NCI-H146 (cell line): ENCODE results near the gene RBM4B.

ENCODE experiments used
- DNase-seq: peaks from one replicate; lab custom pipeline; 2025; lab: John Stamatoyannopoulos, UW

The RBM4B gene

GRCh38 chr11:66686801-66687750 is 9.4 kb upstream of the RBM4B start:
- DNase-seq = no peak

DNA sequence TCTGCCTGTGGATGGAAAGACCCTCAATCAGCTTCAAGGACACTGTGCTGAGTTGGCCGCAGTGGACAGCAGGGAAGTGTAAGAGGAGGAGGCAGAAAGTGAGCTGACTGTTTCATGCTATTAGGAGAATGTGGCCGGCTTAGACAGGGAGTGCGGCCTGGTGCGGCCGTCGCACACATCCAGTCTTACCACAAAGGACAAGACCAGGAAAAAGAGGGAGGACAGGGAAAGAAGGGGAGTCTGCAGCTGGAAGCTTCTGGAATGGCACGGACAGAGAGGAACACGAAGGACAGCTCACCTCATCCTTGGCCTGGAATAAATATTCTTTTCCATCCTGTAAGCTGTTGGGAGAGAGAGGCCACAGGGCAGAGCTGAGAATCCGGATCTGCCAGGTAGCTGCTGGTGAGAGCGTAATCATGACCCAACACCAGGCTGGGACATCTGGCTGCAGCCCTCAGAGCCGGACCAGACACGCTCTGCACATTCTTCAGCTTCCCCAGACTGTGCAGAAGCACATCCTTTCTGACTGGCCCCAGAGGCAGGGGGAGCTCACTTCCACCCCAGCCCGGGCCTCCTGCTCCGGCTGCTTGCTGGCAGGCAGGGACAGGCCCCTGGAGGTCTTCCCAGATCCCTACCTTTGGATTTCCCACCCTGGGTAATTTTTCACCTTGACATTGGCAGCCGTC is 8.6 kb upstream of the RBM4B start:
- DNase-seq = no peak

DNA sequence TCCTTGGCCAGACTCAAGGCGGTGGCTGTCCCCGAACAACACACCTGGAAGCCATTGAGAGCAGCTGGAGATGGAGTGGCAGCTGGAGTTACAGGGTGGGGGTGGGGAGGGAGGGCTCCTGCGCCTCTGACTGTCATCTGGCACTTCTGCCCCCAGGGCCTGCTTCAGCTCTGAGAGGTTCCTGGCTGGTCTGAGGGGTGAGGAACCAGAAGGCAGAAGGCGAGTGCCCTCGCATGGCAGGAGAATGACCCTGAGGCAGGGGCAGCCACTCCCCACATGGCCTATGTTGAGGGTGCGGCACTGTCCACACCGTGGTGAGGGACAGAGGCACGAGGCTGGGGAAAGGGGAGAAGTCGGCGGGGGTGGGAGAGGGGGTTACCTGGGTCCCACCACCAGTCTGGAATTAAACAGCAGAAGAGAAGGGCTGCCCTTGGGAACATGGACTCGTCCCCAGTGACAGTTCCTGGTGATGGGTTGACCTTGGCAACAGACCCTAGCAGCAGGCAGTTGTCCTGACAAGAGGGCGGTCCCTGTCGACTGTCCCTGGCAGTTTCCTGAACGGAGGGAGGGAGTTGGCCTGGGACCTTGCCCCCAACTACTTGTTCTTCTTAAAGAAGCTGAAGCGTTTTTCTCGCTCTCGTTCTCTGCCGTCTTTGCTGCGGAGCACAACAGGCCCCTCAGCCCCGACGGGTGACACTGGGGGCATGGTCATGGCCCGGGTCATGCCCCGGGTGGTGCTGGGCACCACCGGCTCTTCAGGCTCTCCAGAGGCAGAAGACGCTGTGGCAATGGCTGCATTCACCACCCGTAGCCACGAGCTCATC is 7.8 kb upstream of the RBM4B start:
- DNase-seq = no peak

DNA sequence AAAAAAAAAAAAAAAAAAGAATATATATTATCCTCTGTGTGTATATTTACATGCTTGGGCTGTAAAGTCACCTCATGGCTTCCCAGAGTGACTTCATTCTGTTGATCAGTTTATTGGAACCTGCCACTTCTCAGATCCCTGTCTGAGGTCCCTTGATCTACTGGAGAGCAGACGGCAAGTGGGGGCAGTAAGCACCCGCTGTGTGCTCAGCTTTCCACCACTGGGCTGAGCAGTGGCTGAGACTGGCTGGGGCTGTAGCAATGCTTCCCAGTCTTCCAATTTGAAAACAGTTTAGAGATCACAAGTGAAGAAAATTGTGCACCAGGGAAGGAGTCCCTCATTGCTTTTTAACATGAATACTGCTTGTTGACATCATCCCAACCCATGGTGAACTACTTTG is 6.9 kb upstream of the RBM4B start:
- DNase-seq = no peak

GRCh38 chr11:66683877-66684276 is 6.2 kb upstream of the RBM4B start:
- no peak for DNase-seq

GRCh38 chr11:66680966-66681645 is 3.4 kb upstream of the RBM4B start:
- no peak for DNase-seq

GRCh38 chr11:66676931-66677598 is 622 bp downstream of the RBM4B start:
- no peak for DNase-seq

DNA sequence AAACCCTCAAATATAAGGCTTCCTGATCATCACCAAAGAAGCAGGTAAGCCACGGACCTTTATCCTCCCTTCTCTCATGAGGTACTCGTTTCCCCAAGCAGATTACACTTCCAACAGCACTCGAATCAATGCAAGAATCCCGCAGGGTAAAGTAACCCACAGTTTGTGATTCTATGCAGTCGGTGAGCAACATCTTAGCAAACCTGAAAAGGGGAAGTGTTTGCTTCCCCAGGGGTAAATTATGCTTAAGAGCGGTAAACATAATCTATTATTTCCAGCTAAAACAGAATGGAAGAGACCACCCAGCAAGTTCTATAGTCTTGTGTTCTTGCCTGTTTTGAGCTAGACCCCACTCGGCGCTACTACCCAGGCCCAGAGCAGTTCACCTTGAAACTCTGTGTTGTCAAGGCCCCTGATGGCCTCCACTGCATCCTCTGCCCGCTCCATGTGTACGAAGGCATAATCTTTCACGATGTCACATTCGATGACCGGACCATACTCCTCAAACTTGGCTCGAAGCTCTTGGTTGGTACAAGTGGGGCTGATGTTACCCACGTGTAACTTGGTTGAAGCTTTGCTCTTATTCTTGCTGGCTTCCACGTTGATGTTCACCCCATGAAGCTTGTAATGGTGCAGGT is 1.3 kb downstream of the RBM4B start:
- DNase-seq = no peak

DNA sequence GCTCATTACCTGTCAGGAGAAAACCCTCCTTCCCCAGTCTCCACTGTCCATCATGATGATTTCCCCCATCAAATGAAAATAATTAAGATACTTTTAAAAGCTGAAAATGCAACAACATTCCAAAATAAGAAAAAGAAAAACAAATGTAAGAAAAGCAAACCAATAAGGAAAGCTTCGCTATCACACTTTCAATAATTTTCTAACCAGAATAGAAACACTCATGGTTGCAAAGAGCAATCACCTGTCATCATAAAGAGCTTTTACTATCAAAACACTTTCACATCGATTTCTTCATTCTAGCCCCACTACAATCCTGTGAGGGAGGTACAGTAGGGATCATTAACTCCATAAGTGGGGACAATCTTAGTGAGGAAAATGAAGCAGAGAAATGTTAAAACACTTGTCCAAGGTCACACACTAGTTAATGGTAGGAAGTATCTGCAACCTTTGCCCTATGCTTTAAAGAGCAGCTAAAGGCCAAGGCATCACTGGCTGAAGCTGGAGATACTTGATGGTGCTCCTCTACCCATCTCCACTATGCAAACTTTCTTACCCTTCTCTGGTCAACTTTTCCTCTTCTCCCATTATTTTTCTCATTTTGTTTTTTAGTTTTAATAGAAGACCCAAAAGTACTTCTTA is 2.6 kb downstream of the RBM4B start:
- no peak for DNase-seq

DNA sequence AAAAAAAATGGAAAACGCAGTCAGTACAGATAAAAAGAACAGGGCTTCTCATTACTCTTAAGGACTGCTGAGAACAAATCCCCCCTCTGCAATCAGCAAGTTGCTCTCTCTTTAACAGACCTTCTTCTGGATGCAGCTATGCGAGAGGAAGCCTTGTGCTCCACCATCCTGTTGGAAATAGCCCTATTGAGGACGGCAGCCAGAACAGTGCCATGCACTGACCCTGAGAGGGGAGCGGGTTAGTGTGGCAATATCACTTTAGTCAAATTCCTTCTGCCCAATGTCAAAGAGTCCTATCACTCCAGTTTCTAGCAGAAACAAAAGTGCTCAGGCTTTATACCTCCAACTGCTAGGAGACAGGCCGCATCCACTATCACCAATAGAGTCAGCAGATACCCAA is 6.9 kb downstream of the RBM4B start:
- DNase-seq = no peak

DNA sequence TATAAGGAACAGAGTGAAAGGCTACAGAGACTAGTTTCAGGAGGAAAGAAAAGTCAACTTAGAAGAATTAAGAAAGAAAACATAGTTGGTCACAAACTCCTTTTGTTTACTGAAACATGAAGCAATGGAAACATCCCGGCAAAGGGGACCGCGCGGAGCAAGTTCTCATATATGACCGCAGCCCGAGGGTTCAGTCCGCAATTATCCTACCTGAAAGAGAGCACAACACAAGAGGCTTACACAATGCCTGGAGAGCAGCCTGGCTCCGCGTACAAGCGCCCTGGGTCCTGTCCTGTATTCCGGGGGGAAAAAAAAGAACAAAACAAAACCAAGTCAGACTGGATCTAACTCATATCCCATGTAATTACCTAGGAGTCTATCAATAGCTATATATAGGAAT is 12.3 kb downstream of the RBM4B start:
- no peak for DNase-seq

DNA sequence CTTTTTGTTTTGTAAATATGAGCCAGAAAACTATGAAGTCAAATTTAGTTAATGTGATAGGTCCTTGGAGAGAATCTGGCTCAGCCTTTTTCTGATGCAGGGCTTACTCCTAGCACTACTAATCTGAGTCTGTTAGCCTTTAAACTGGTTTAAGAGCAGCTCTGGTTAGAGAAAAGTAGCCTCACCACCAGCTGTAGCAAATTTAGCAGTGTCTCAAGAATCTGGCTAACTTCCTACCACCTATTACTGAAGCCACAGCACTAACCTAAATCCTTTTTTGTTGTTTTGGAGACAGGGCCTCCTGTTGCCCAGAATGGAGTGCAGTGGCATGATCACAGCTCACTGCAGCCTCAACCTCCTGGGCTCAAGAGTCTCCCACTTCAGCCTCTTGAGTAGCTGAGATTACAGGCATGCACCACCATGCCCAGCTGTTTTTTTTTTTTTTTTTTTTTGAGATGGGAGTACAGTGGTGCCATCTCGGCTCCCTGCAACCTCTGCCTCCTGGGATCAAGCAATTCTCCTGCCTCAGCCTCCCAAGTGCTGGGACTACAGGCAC is 13.9 kb downstream of the RBM4B start:
- no peak for DNase-seq

GRCh38 chr11:66659763-66660162 is 17.9 kb downstream of the RBM4B start:
- no peak for DNase-seq

DNA sequence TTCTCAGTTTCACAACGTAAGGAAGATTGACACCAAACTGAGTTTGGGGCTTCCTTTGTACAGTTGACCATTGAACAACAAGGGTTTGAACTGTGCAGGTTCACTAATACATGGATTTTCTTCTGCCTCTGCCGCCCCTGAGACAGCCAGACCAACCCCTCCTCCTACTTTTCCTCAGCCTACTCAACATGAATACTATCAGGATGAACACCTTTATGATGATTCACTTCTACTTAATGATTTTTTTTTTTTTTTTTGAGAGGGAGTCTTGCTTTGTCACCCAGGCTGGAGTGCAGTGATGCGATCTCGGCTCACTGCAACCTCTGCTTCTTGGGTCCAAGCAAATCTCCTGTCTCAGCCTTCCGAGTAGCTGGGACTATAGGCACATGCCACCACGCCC is 24.6 kb downstream of the RBM4B start:
- no peak for DNase-seq

- DNase-seq = no peak
These were observed 25.0 kb downstream of the RBM4B start for GRCh38 chr11:66652651-66653050.

- no peak for DNase-seq
These were observed 26.7 kb downstream of the RBM4B start for GRCh38 chr11:66651016-66651415.

- DNase-seq = no peak
These were observed 27.8 kb downstream of the RBM4B start for GRCh38 chr11:66649903-66650302.

- DNase-seq = no peak
These were observed 30.9 kb downstream of the RBM4B start for GRCh38 chr11:66646828-66647227.

GRCh38 chr11:66643745-66644437 is 33.8 kb downstream of the RBM4B start:
- no peak for DNase-seq
